Prostate gland (tissue), 2 donors: Measurements from ENCODE around the gene TDRD3. TPM values are rescaled to one million over a fixed set of nuclear protein-coding genes. Genes with fewer than 3 reads are reported as not detected.

Experiments
- DNase-seq: peaks from one replicate; pipeline ENCODE4 v3.0.0-alpha.2; 2019; ENCODE audit warnings: low spot score
- H3K27ac ChIP-seq, 2 donors: fragments of 200-600 bp; sonication (generic); 2 replicates each; pipeline ENCODE4 v1.5.1; 2017 to 2019
- H3K27me3 ChIP-seq: fragments of 200-600 bp; sonication (generic); replicated peaks from 2 replicates; pipeline ENCODE4 v1.5.1; 2019; ENCODE audit not compliant: insufficient read depth
- H3K36me3 ChIP-seq, 2 donors: fragments of 200-600 bp; sonication (generic); 1 replicate in 1 of 2; 2 replicates in 1 of 2; pipeline versions ENCODE4 v1.5.1 to v1.8.1; 2017 to 2019
- H3K4me1 ChIP-seq: fragments of 200-600 bp; sonication (generic); replicated peaks from 2 replicates; pipeline ENCODE4 v1.5.1; 2019
- H3K4me3 ChIP-seq, 2 donors: fragments of 200-600 bp; sonication (generic); 2 replicates each; pipeline ENCODE4 v1.5.1; 2017 to 2019
- H3K9me3 ChIP-seq: fragments of 200-600 bp; sonication (generic); 2 replicates; pipeline ENCODE4 v1.5.1; 2017
- CTCF ChIP-seq, 4 experiments: fragments of 200-600 bp in 2 of 4; fragments of 450-650 bp in 2 of 4; sonication (generic) in 2 of 4; IDR thresholded peaks; 1 replicate in 3 of 4; 2 replicates in 1 of 4; pipeline ENCODE4 v1.5.1; 2016 to 2019; ENCODE audit warnings: antibody characterized with exemption in 4 of 4, mild to moderate bottlenecking in 2 of 4, moderate library complexity in 2 of 4
- POLR2A ChIP-seq: fragments of 450-650 bp; IDR thresholded peaks from one replicate; pipeline ENCODE4 v1.6.1; 2016; ENCODE audit warnings: antibody characterized with exemption, mild to moderate bottlenecking
- POLR2AphosphoS5 ChIP-seq: sonication (generic); formaldehyde crosslinking; IDR thresholded peaks from one replicate; pipeline ENCODE4 v1.6.1; 2017; ENCODE audit warnings: antibody characterized with exemption
- WGBS: methylation state at CpG from one replicate; pipeline ENCODE4 v1.1.5; 2018; 5-methylcytosine and 5-hydroxymethylcytosine counted together
- intact Hi-C: fragments of 100-400 bp; cut with DNase I; formaldehyde crosslinking; loops from one replicate; pipeline ENCODE4 v1.14.2; 2022
- total RNA-seq, 2 donors: library from RNA; depleted of rRNA; stranded (reverse); fragments of >200 nt; gene quantifications; one replicate each; pipeline ENCODE4 v1.1.0, GENCODE V29; 2016

TDRD3 gene
- total RNA-seq, 2 donors from 2014 or later, result 14.6 to 14.7 TPM

DNA sequence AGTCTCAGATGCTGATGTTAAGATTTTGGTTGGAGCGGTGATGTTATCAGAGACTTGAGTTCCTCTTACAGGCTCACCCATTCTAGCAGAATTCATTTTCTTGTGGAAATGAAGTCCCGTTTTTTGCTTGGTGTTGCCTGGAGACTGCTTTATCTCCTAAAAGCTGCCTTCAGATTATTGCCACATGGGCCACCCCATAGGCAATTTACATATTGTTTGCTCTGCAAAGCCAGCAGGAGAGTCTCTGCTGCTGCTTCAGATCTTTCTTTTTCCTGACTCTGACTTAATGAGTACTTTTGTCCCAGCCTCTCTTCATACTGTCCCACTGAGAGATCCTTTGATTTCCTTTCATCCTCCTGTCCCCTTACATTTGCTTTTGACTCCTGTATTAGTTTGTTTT lies 114.6 kb downstream of the TDRD3 start:
- 77% methylated on average over 2 of the region's 2 CpGs for WGBS
- DNase-seq, result no peak
- no peaks in the 10 kb centered on the region for H3K4me1 ChIP-seq
- H3K36me3 ChIP-seq, result no peaks in the 10 kb centered on the region
- H3K9me3 ChIP-seq, result no peaks in the 10 kb centered on the region
- no peak overlapping the region for H3K4me3 ChIP-seq
- no peaks in the 10 kb centered on the region for H3K27me3 ChIP-seq
- no peak for TF ChIP-seq POLR2A
- TF ChIP-seq POLR2AphosphoS5, result no peak
- no peak overlapping the region for H3K27ac ChIP-seq
- intact Hi-C loops, result no loop called here

DNA sequence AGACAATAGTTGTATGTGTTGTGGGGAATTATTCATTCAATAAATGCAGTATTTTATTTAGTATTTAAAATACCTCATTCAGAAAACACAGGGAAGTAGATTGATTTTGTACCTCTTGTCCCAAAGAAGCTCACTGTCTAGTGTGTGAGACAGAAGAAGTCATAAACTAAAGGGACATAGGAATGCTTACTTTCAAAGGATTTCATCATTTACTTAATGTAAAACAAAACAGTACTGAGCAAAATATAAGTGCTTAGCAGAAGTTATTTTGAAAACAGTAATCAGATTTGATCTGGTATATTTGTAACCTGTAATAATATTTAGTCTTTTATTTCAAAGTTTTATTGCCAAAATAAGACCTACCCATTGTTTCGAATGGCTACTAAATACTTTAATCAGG lies 117.9 kb downstream of the TDRD3 start:
- Histone ChIP-seq H3K27me3 (no peaks in the 10 kb centered on the region), H3K36me3 (no peaks in the 10 kb centered on the region), H3K27ac (no peak overlapping the region), H3K9me3 (no peaks in the 10 kb centered on the region), H3K4me3 (no peak overlapping the region), H3K4me1 (no peaks in the 10 kb centered on the region)
- DNase-seq, result no peak
- 78% methylated on average over 1 of the region's 1 CpG for WGBS
- no peak for TF ChIP-seq CTCF (IDR thresholded peaks at IDR 0.05)
- TF ChIP-seq POLR2A, result no peak
- TF ChIP-seq POLR2AphosphoS5, result no peak
- intact Hi-C loops, result no loop called here

- H3K27me3 ChIP-seq, result no peaks in the 10 kb centered on the region
- intact Hi-C loops, result no loop called here
- no peaks in the 10 kb centered on the region for H3K4me1 ChIP-seq
- no peak for DNase-seq
- H3K36me3 ChIP-seq, result no peaks in the 10 kb centered on the region
- no peak overlapping the region for H3K4me3 ChIP-seq
- no peak overlapping the region for H3K27ac ChIP-seq
- TF ChIP-seq POLR2AphosphoS5 (no peak), POLR2A (no peak), CTCF (IDR thresholded peaks at IDR 0.05) (no peak)
- no peaks in the 10 kb centered on the region for H3K9me3 ChIP-seq
Measured at GRCh38 chr13:60519496-60519895, 122.5 kb downstream of the TDRD3 start.

- no peak for DNase-seq
- TF ChIP-seq POLR2A (no peak), CTCF (IDR thresholded peaks at IDR 0.05) (no peak), POLR2AphosphoS5 (no peak)
- Histone ChIP-seq H3K36me3 (no peaks in the 10 kb centered on the region), H3K27ac (no peak overlapping the region), H3K4me1 (no peaks in the 10 kb centered on the region), H3K4me3 (no peak overlapping the region), H3K9me3 (no peaks in the 10 kb centered on the region), H3K27me3 (no peaks in the 10 kb centered on the region)
- 59% methylated on average over 4 of the region's 4 CpGs for WGBS
- intact Hi-C loops, result no loop called here
Measured at GRCh38 chr13:60520902-60521569, 124.0 kb downstream of the TDRD3 start.

GRCh38 chr13:60538566-60538965 lies 141.5 kb downstream of the TDRD3 start:
- Histone ChIP-seq H3K27me3 (no peaks in the 10 kb centered on the region), H3K27ac (no peak overlapping the region), H3K4me1 (no peaks in the 10 kb centered on the region), H3K9me3 (no peaks in the 10 kb centered on the region), H3K36me3 (no peaks in the 10 kb centered on the region), H3K4me3 (no peak overlapping the region)
- intact Hi-C loops, result no loop called here
- DNase-seq, result no peak
- 12% methylated on average over 1 of the region's 1 CpG for WGBS
- TF ChIP-seq CTCF (IDR thresholded peaks at IDR 0.05) (no peak), POLR2A (no peak), POLR2AphosphoS5 (no peak)
